CD4-positive, alpha-beta T cell (primary cell): ENCODE measurements around the gene TSPAN11. TPM values are rescaled to one million over a fixed set of nuclear protein-coding genes. Genes with fewer than 3 reads are reported as not detected.

Experiments
- ATAC-seq: fragments of 200-7000 bp; cut with Tn5 transposase; one replicate; pipeline ENCODE4 v1.10.0; 2022; ENCODE audit warnings: mild to moderate bottlenecking; ENCODE audit not compliant: poor library complexity
- CTCF ChIA-PET: fragments of 350-600 bp; sonication (Branson Sonifier 250); formaldehyde crosslinking; loops from one replicate; lab custom pipeline; 2021; ENCODE audit warnings: antibody characterized with exemption, inconsistent platforms; lab: Charles Lee
- POLR2A ChIA-PET: fragments of 350-600 bp; sonication (Branson Sonifier 250); formaldehyde crosslinking; loops from one replicate; lab custom pipeline; 2021; ENCODE audit warnings: antibody characterized with exemption, inconsistent platforms; lab: Charles Lee
- DNase-seq, 14 experiments: peaks; one replicate each; pipeline ENCODE4 v3.0.0-alpha.2; 2013 to 2020; ENCODE audit warnings: mixed read lengths in 2 of 14
- H3K27ac ChIP-seq, 2 donors: one replicate each; pipeline versions ENCODE4 v1.5.1 to v1.7.0; 2013; ENCODE audit warnings: low read length in 2 of 2, low read depth in 1 of 2, mild to moderate bottlenecking in 1 of 2
- H3K27me3 ChIP-seq, 2 experiments: 1 replicate in 1 of 2; 2 replicates in 1 of 2; pipeline versions ENCODE4 v1.6.1 to v1.7.0; 2013; ENCODE audit warnings: low read length in 2 of 2, control low read depth in 1 of 2, mild to moderate bottlenecking in 1 of 2, moderate library complexity in 1 of 2; ENCODE audit not compliant: insufficient read depth in 2 of 2, control insufficient read depth in 1 of 2
- H3K36me3 ChIP-seq: one replicate; pipeline ENCODE4 v1.6.1; 2013; ENCODE audit warnings: low read length, control low read depth; ENCODE audit not compliant: insufficient read depth
- H3K4me1 ChIP-seq: one replicate; pipeline ENCODE4 v1.6.1; 2013; ENCODE audit warnings: low read length, control low read depth; ENCODE audit not compliant: insufficient read depth
- H3K4me3 ChIP-seq: one replicate; pipeline ENCODE4 v1.5.1; 2013; ENCODE audit warnings: mild to moderate bottlenecking, low read length, moderate library complexity
- H3K9me3 ChIP-seq, 2 experiments: 1 replicate in 1 of 2; 2 replicates in 1 of 2; pipeline versions ENCODE4 v1.6.1 to v1.7.0; 2013; ENCODE audit warnings: low read length in 2 of 2, mild to moderate bottlenecking in 2 of 2, control low read depth in 1 of 2, moderate library complexity in 1 of 2; ENCODE audit not compliant: control insufficient read depth in 1 of 2, insufficient read depth in 1 of 2
- H3K27ac Mint-ChIP-seq: one replicate; pipeline ENCODE4 v1.8.0; 2020; ENCODE audit warnings: mixed read lengths
- H3K27me3 Mint-ChIP-seq: one replicate; pipeline ENCODE4 v1.8.0; 2021; ENCODE audit warnings: mixed read lengths
- H3K36me3 Mint-ChIP-seq: one replicate; pipeline ENCODE4 v1.8.0; 2021; ENCODE audit warnings: low read depth, mixed read lengths
- H3K4me1 Mint-ChIP-seq: one replicate; pipeline ENCODE4 v1.8.0; 2021; ENCODE audit warnings: low read depth, mixed read lengths
- H3K4me3 Mint-ChIP-seq: one replicate; pipeline ENCODE4 v1.8.0; 2020; ENCODE audit warnings: mild to moderate bottlenecking, mixed read lengths
- H3K9me3 Mint-ChIP-seq: one replicate; pipeline ENCODE4 v1.8.0; 2020; ENCODE audit warnings: mixed read lengths
- CTCF ChIP-seq: fragments of 200-600 bp; IDR thresholded peaks from one replicate; pipeline ENCODE4 v1.8.0; 2022; ENCODE audit warnings: antibody characterized with exemption, mild to moderate bottlenecking
- intact Hi-C, 2 experiments: fragments of 100-400 bp; cut with DNase I in 1 of 2; cut with micrococcal nuclease in 1 of 2; formaldehyde crosslinking; loops; one replicate each; pipeline versions ENCODE4 v1.15.1 to v1.9.0; 2023 to 2025; cut with DNase I, micrococcal nuclease
- total RNA-seq, 174 experiments: library from RNA in 2 of 174; stranded (reverse) in 2 of 174; gene quantifications; one replicate each; pipeline ENCODE4 v1.2.3 and lab custom pipeline; 2021 to 2026

Gene TSPAN11
- total RNA-seq, 2 experiments from 2014 or later, result not detected

GRCh38 chr12:30939234-30939633 is 12.7 kb downstream of the TSPAN11 start:
- peaks cover 0 to 3% of the 10 kb centered on the region in 2 experiments for H3K9me3 ChIP-seq
- ChIA-PET POLR2A (no interaction called here), CTCF (no interaction called here)
- H3K27ac ChIP-seq, result no peak overlapping the region
- Mint-ChIP-seq H3K9me3 (no peaks in the 10 kb centered on the region), H3K4me1 (no peaks in the 10 kb centered on the region), H3K27ac (no peak overlapping the region), H3K4me3 (no peak overlapping the region), H3K36me3 (no peaks in the 10 kb centered on the region), H3K27me3 (peaks cover 13% of the 10 kb centered on the region)
- DNase-seq, result no peak
- TF ChIP-seq CTCF, result no peak
- intact Hi-C loops, result no loop called here
- no peaks in the 10 kb centered on the region for H3K4me1 ChIP-seq
- ATAC-seq, result no peak
- no peaks in the 10 kb centered on the region for H3K36me3 ChIP-seq
- no peak overlapping the region for H3K4me3 ChIP-seq
- H3K27me3 ChIP-seq, result peaks cover 0 to 11% of the 10 kb centered on the region in 2 experiments

GRCh38 chr12:30942486-30942885 is 15.9 kb downstream of the TSPAN11 start:
- ATAC-seq (no peak), DNase-seq (no peak)
- H3K27me3 Mint-ChIP-seq, result peaks cover 11% of the 10 kb centered on the region
- no peak overlapping the region for H3K27ac Mint-ChIP-seq
- peaks cover 0 to 10% of the 10 kb centered on the region in 2 experiments for H3K27me3 ChIP-seq
- H3K36me3 Mint-ChIP-seq, result no peaks in the 10 kb centered on the region
- H3K9me3 ChIP-seq, result no peaks in the 10 kb centered on the region
- ChIA-PET CTCF (no interaction called here), POLR2A (no interaction called here)
- TF ChIP-seq CTCF, result no peak
- no peak overlapping the region for H3K4me3 ChIP-seq
- no peak overlapping the region for H3K27ac ChIP-seq
- H3K4me3 Mint-ChIP-seq, result no peak overlapping the region
- no peaks in the 10 kb centered on the region for H3K4me1 ChIP-seq
- intact Hi-C loops, result no loop called here
- no peaks in the 10 kb centered on the region for H3K4me1 Mint-ChIP-seq
- H3K9me3 Mint-ChIP-seq, result no peaks in the 10 kb centered on the region
- no peaks in the 10 kb centered on the region for H3K36me3 ChIP-seq

DNA sequence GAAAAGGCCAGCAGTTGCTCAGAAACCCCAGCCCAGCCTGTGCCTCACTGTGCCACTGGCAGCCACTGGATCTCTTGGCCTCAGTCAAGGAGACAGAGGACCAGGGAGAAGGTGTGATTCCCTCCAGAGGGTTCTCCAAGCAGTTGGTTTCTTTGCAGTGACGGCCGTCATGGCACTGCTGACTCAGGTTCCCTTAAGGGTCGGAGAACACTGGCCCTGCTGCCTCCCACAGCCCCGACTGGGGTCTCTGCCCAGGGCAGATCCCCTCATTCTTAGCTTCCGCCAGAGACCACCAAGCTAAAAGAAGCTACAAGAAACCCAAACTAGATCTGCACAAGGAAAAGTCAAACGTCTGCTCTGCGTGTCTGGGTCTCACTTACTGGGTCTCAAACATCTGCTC is 16.4 kb downstream of the TSPAN11 start:
- peaks cover 12% of the 10 kb centered on the region for H3K27me3 Mint-ChIP-seq
- H3K27ac ChIP-seq, result no peak overlapping the region
- peaks cover 0 to 5% of the 10 kb centered on the region in 2 experiments for H3K27me3 ChIP-seq
- no peaks in the 10 kb centered on the region for H3K9me3 Mint-ChIP-seq
- H3K27ac Mint-ChIP-seq, result no peak overlapping the region
- H3K4me1 Mint-ChIP-seq, result no peaks in the 10 kb centered on the region
- H3K4me3 ChIP-seq, result no peak overlapping the region
- H3K4me3 Mint-ChIP-seq, result no peak overlapping the region
- H3K4me1 ChIP-seq, result no peaks in the 10 kb centered on the region
- TF ChIP-seq CTCF, result no peak
- no peaks in the 10 kb centered on the region for H3K36me3 ChIP-seq
- DNase-seq (no peak), ATAC-seq (no peak)
- CTCF ChIA-PET, result no interaction called here
- no peaks in the 10 kb centered on the region for H3K36me3 Mint-ChIP-seq
- intact Hi-C loops, result no loop called here
- H3K9me3 ChIP-seq, result no peaks in the 10 kb centered on the region
- POLR2A ChIA-PET, result no interaction called here
